GM23338 (cell line): ENCODE results near the gene KRT25.

ENCODE experiments used
- EZH2 ChIP-seq: fragments of 200-600 bp; sonication (generic); IDR thresholded peaks from one replicate; pipeline ENCODE4 v1.8.0; 2017; ENCODE audit warnings: antibody characterized with exemption, mild to moderate bottlenecking, low read depth; ENCODE audit not compliant: unreplicated experiment
- ZNF331 ChIP-seq: fragments of 250-450 bp; sonication (Bioruptor Pico); IDR thresholded peaks from 2 replicates; pipeline ENCODE4 v1.5.0; 2020; ENCODE audit warnings: low read depth, mild to moderate bottlenecking, moderate library complexity
- TF ChIP-seq, protein P1 (sequence below), 2 experiments: fragments of 200-600 bp in 1 of 2; sonication (generic) in 1 of 2; conservative IDR thresholded peaks; 2 replicates each; pipeline versions ENCODE4 v1.5.1 to v1.6.1; 2016 to 2017; ENCODE audit warnings: antibody characterized with exemption in 2 of 2, low read depth in 2 of 2, mild to moderate bottlenecking in 2 of 2, moderate library complexity in 1 of 2

DNA sequence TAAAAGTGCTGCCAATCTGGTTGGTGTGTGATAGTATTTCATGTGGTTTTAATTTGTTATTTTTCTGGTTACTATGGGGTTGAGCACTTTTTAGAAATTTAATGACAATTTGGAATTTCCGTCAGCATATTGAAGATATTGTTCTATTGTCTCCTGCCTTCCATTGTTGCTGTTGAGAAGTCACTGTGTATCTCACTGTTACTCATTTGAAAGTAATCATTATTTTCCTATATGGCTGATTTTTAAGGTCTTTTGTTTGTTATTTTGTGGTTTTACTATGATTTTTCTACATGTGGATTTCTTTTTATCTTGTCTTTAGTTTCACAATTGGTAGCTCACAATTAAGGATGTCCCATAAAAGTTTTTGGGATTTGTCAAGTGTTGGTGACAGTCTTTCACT is 8.6 kb upstream of the KRT25 start:
- TF ChIP-seq, protein P1, sequence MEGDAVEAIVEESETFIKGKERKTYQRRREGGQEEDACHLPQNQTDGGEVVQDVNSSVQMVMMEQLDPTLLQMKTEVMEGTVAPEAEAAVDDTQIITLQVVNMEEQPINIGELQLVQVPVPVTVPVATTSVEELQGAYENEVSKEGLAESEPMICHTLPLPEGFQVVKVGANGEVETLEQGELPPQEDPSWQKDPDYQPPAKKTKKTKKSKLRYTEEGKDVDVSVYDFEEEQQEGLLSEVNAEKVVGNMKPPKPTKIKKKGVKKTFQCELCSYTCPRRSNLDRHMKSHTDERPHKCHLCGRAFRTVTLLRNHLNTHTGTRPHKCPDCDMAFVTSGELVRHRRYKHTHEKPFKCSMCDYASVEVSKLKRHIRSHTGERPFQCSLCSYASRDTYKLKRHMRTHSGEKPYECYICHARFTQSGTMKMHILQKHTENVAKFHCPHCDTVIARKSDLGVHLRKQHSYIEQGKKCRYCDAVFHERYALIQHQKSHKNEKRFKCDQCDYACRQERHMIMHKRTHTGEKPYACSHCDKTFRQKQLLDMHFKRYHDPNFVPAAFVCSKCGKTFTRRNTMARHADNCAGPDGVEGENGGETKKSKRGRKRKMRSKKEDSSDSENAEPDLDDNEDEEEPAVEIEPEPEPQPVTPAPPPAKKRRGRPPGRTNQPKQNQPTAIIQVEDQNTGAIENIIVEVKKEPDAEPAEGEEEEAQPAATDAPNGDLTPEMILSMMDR (conservative IDR thresholded peaks at IDR 0.05; ENCODE audit: low read depth in 2 of 2), result no peak
- TF ChIP-seq EZH2 (no peak), ZNF331 (CRISPR knock-in tag) (no peak)
